Epithelial cell of esophagus (primary cell): ENCODE data around the gene B3GALT6.

ENCODE experiments used
- DNase-seq: peaks from one replicate; pipeline ENCODE4 v3.0.0; 2010; ENCODE audit warnings: low read depth
- H3K4me3 ChIP-seq: 2 replicates; pipeline ENCODE4 v1.5.1; 2011; ENCODE audit warnings: mild to moderate bottlenecking, low read length, control low read depth
- CTCF ChIP-seq: IDR thresholded peaks from 2 replicates; pipeline ENCODE4 v1.5.1; 2011; ENCODE audit warnings: low read depth, mild to moderate bottlenecking, low read length, control low read depth, inconsistent platforms; ENCODE audit not compliant: insufficient read depth; ENCODE audit errors: missing control alignments

Gene B3GALT6

GRCh38 chr1:1262758-1263157 is 30.7 kb downstream of the B3GALT6 start:
- DNase-seq: no peak
- H3K4me3 ChIP-seq: no peak overlapping the region
- TF ChIP-seq CTCF: no peak

- no peak for DNase-seq
- TF ChIP-seq CTCF: no peak
Measured at GRCh38 chr1:1264026-1264425, 32.0 kb downstream of the B3GALT6 start.

GRCh38 chr1:1264868-1265272 is 32.8 kb downstream of the B3GALT6 start:
- H3K4me3 ChIP-seq: no peak overlapping the region
- DNase-seq: peak; percentile 96
- TF ChIP-seq CTCF: peak; percentile 41

More at GRCh38 chr1:1264026-1264425, 32.0 kb downstream of the B3GALT6 start:
- no peak overlapping the region for H3K4me3 ChIP-seq

- no peak for TF ChIP-seq CTCF
- no peak for DNase-seq
- no peak overlapping the region for H3K4me3 ChIP-seq
Measured at GRCh38 chr1:1267488-1268283, 35.6 kb downstream of the B3GALT6 start.

GRCh38 chr1:1268284-1268682 is 36.2 kb downstream of the B3GALT6 start:
- TF ChIP-seq CTCF: no peak
- DNase-seq: no peak

GRCh38 chr1:1270813-1271212 is 38.8 kb downstream of the B3GALT6 start:
- H3K4me3 ChIP-seq: no peak overlapping the region

More at GRCh38 chr1:1268284-1268682, 36.2 kb downstream of the B3GALT6 start:
- no peak overlapping the region for H3K4me3 ChIP-seq

More at GRCh38 chr1:1270813-1271212, 38.8 kb downstream of the B3GALT6 start:
- DNase-seq: no peak
- no peak for TF ChIP-seq CTCF
